GM23338 (cell line): ENCODE results near the gene CPO. TPM values are rescaled to one million over a fixed set of nuclear protein-coding genes. Genes with fewer than 3 reads are reported as not detected.

Experiments
- ATAC-seq: fragments of 200-7000 bp; cut with Tn5 transposase; 3 replicates; pipeline ENCODE4 v1.9.1; 2020
- DNase-seq: peaks from one replicate; pipeline ENCODE4 v3.0.0-alpha.2; 2015; ENCODE audit warnings: low spot score
- H2AFZ ChIP-seq: fragments of 200-600 bp; sonication (generic); 2 replicates; pipeline ENCODE4 v1.8.0; 2016; ENCODE audit warnings: antibody characterized with exemption, mild to moderate bottlenecking, moderate library complexity
- H3F3A ChIP-seq: fragments of 200-600 bp; sonication (generic); replicated peaks from 2 replicates; pipeline ENCODE4 v1.8.0; 2017; ENCODE audit warnings: antibody characterized with exemption, mixed run types, low read depth
- H3K27ac ChIP-seq: fragments of 200-600 bp; sonication (generic); 2 replicates; pipeline ENCODE4 v1.6.1; 2016; ENCODE audit warnings: low read depth
- H3K27me3 ChIP-seq: fragments of 200-600 bp; sonication (generic); 2 replicates; pipeline ENCODE4 v1.8.0; 2016; ENCODE audit warnings: mild to moderate bottlenecking, mixed run types, moderate library complexity; ENCODE audit not compliant: insufficient read depth
- H3K36me3 ChIP-seq: fragments of 200-600 bp; sonication (generic); 2 replicates; pipeline ENCODE4 v1.8.0; 2016; ENCODE audit warnings: mild to moderate bottlenecking; ENCODE audit not compliant: insufficient read depth
- H3K4me1 ChIP-seq: fragments of 200-600 bp; sonication (generic); 2 replicates; pipeline ENCODE4 v1.8.0; 2016; ENCODE audit warnings: mild to moderate bottlenecking, moderate library complexity; ENCODE audit not compliant: insufficient read depth
- H3K4me2 ChIP-seq: fragments of 200-600 bp; sonication (generic); 2 replicates; pipeline ENCODE4 v1.7.1; 2017; ENCODE audit warnings: mixed run types
- H3K4me3 ChIP-seq: fragments of 200-600 bp; sonication (generic); 2 replicates; pipeline ENCODE4 v1.6.1; 2016; ENCODE audit warnings: mixed run types
- H3K79me2 ChIP-seq: fragments of 200-600 bp; sonication (generic); replicated peaks from 2 replicates; pipeline ENCODE4 v1.8.0; 2017; ENCODE audit warnings: mild to moderate bottlenecking; ENCODE audit not compliant: insufficient read depth
- H3K9me2 ChIP-seq: fragments of 200-600 bp; sonication (generic); 2 replicates; pipeline ENCODE4 v1.8.0; 2017; ENCODE audit not compliant: insufficient read depth
- H4K20me1 ChIP-seq: fragments of 200-600 bp; sonication (generic); replicated peaks from 2 replicates; pipeline ENCODE4 v1.8.0; 2017; ENCODE audit warnings: mild to moderate bottlenecking; ENCODE audit not compliant: insufficient read depth
- H3K27ac Mint-ChIP-seq: 2 replicates; pipeline ENCODE4 v1.8.0; 2020; ENCODE audit warnings: inconsistent platforms, mild to moderate bottlenecking, moderate library complexity, mixed read lengths
- H3K27me3 Mint-ChIP-seq: 3 replicates; pipeline ENCODE4 v1.8.0; 2022; ENCODE audit warnings: low read depth, mild to moderate bottlenecking, moderate library complexity, mixed read lengths, inconsistent platforms; ENCODE audit not compliant: insufficient read depth, poor library complexity
- H3K36me3 Mint-ChIP-seq: 3 replicates; pipeline ENCODE4 v1.8.0; 2021; ENCODE audit warnings: low read depth, mild to moderate bottlenecking, inconsistent platforms, moderate library complexity, mixed read lengths
- H3K4me1 Mint-ChIP-seq: 3 replicates; pipeline ENCODE4 v1.8.0; 2020; ENCODE audit warnings: mild to moderate bottlenecking, inconsistent platforms, mixed read lengths
- H3K4me3 Mint-ChIP-seq: 3 replicates; pipeline ENCODE4 v1.8.0; 2021; ENCODE audit warnings: moderate library complexity, mild to moderate bottlenecking, inconsistent platforms, mixed read lengths
- H3K9me3 Mint-ChIP-seq: 3 replicates; pipeline ENCODE4 v1.8.0; 2020; ENCODE audit warnings: moderate library complexity, mild to moderate bottlenecking, inconsistent platforms, mixed read lengths
- CREB1 ChIP-seq: fragments of 250-450 bp; sonication (Bioruptor Pico); IDR thresholded peaks from 2 replicates; pipeline ENCODE4 v1.5.0; 2020; ENCODE audit warnings: low read depth, mild to moderate bottlenecking, moderate library complexity
- CTCF ChIP-seq, 2 experiments: fragments of 200-600 bp in 1 of 2; sonication (generic) in 1 of 2; conservative IDR thresholded peaks; 2 replicates each; pipeline versions ENCODE4 v1.5.1 to v1.6.1; 2016 to 2017; ENCODE audit warnings: antibody characterized with exemption in 2 of 2, low read depth in 2 of 2, mild to moderate bottlenecking in 2 of 2, moderate library complexity in 1 of 2
- ETS1 ChIP-seq: IDR thresholded peaks from 2 replicates; pipeline ENCODE4 v1.6.1; 2016; ENCODE audit warnings: antibody characterized with exemption
- EZH2 ChIP-seq: fragments of 200-600 bp; sonication (generic); IDR thresholded peaks from one replicate; pipeline ENCODE4 v1.8.0; 2017; ENCODE audit warnings: antibody characterized with exemption, mild to moderate bottlenecking, low read depth; ENCODE audit not compliant: unreplicated experiment
- EZH2phosphoT487 ChIP-seq: fragments of 200-600 bp; sonication (generic); IDR thresholded peaks from one replicate; pipeline ENCODE4 v1.8.1; 2018; ENCODE audit warnings: antibody characterized with exemption; ENCODE audit not compliant: unreplicated experiment
- JUNB ChIP-seq: IDR thresholded peaks from one replicate; pipeline ENCODE4 v1.6.1; 2016; ENCODE audit warnings: antibody characterized with exemption; ENCODE audit not compliant: unreplicated experiment
- NANOG ChIP-seq: IDR thresholded peaks from 2 replicates; pipeline ENCODE4 v1.6.1; 2016; ENCODE audit warnings: antibody characterized with exemption, borderline replicate concordance
- POLR2AphosphoS5 ChIP-seq: IDR thresholded peaks from 2 replicates; pipeline ENCODE4 v1.6.1; 2016; ENCODE audit warnings: antibody characterized with exemption, low read depth
- REST ChIP-seq: IDR thresholded peaks from one replicate; pipeline ENCODE4 v1.6.1; 2018; ENCODE audit warnings: antibody characterized with exemption; ENCODE audit not compliant: unreplicated experiment
- STAT1 ChIP-seq: IDR thresholded peaks from one replicate; pipeline ENCODE4 v1.6.1; 2016; ENCODE audit warnings: antibody characterized with exemption; ENCODE audit not compliant: unreplicated experiment
- ZNF114 ChIP-seq: fragments of 250-450 bp; sonication (Bioruptor Pico); IDR thresholded peaks from 2 replicates; pipeline ENCODE4 v1.5.0; 2020; ENCODE audit warnings: mild to moderate bottlenecking, moderate library complexity
- ZNF331 ChIP-seq: fragments of 250-450 bp; sonication (Bioruptor Pico); IDR thresholded peaks from 2 replicates; pipeline ENCODE4 v1.5.0; 2020; ENCODE audit warnings: low read depth, mild to moderate bottlenecking, moderate library complexity
- ZNF462 ChIP-seq: fragments of 250-450 bp; sonication (Bioruptor Pico); IDR thresholded peaks from 2 replicates; pipeline ENCODE4 v1.5.0; 2020; ENCODE audit warnings: mild to moderate bottlenecking, moderate library complexity
- long read RNA-seq: library from polyadenylated mRNA; unstranded; transcript quantifications from one replicate; pipeline ENCODE4 v2.0.0, GENCODE V29; 2020; ENCODE audit not compliant: unreplicated experiment
- polyA plus RNA-seq: library from polyadenylated mRNA; unstranded; fragments of >200 nt; fragmentation: Nextera tagmentation; extraction: Ambion mirVana; gene quantifications from 2 replicates; pipeline ENCODE4 v1.2.1, GENCODE V29; 2016
- total RNA-seq: library from RNA; depleted of rRNA; stranded (reverse); fragments of >200 nt; shearing (Covaris generic); gene quantifications from 2 replicates; pipeline ENCODE4 v1.2.3, GENCODE V29; 2014; rRNA removed

The CPO gene
- total RNA-seq: 0.94 TPM in 1 of 2 replicates, not detected in the other
- polyA plus RNA-seq: 0.90 and 0.91 TPM in 2 replicates
- long read RNA-seq: 0 reads

- ATAC-seq (no peak), DNase-seq (no peak)
- H2AFZ ChIP-seq: no peak within 1 kb of the TSS
- H3K36me3 Mint-ChIP-seq: no peaks in the 10 kb centered on the region; the same call in 2 of the 3 replicates
- H3K27ac ChIP-seq: no peak within 1 kb of the TSS
- H3K79me2 ChIP-seq: no peaks in the 10 kb centered on the region
- no peak within 1 kb of the TSS for H3K4me2 ChIP-seq
- TF ChIP-seq ETS1 (no peak), ZNF331 (CRISPR knock-in tag) (no peak), REST (no peak), POLR2AphosphoS5 (no peak), EZH2 (no peak), JUNB (no peak), STAT1 (no peak), CTCF (conservative IDR thresholded peaks at IDR 0.05; ENCODE audit: low read depth in 2 of 2) (no peak), NANOG (no peak), ZNF462 (CRISPR knock-in tag) (no peak), CREB1 (no peak), EZH2phosphoT487 (no peak), ZNF114 (CRISPR knock-in tag) (no peak)
- H3K27me3 ChIP-seq: no peaks in the 10 kb centered on the region
- H3K27ac Mint-ChIP-seq: no peak within 1 kb of the TSS
- no peaks in the 10 kb centered on the region for H3F3A ChIP-seq
- H3K4me1 Mint-ChIP-seq: peaks cover 17% of the 10 kb centered on the region
- H3K4me3 Mint-ChIP-seq: no peak within 1 kb of the TSS
- H3K9me2 ChIP-seq: peaks cover 3% of the 10 kb centered on the region; the same call in 1 of the 2 replicates
- H4K20me1 ChIP-seq: no peaks in the 10 kb centered on the region
- H3K36me3 ChIP-seq: no peaks in the 10 kb centered on the region
- no peaks in the 10 kb centered on the region for H3K9me3 Mint-ChIP-seq
- no peaks in the 10 kb centered on the region for H3K27me3 Mint-ChIP-seq
- peaks cover 11% of the 10 kb centered on the region for H3K4me1 ChIP-seq
- H3K4me3 ChIP-seq: no peak within 1 kb of the TSS
Observed at GRCh38 chr2:206939340-206939739, at the start of gene CPO. TSS of gene CPO (plus strand) at chr2:206939518. CDS start at chr2:206939600, 82 bp downstream.
